Uterus (tissue), 2 donors: ENCODE results near the gene ANKMY2.

Source experiments
- CTCF ChIP-seq, 4 experiments: fragments of 200-600 bp in 2 of 4; fragments of 450-650 bp in 2 of 4; sonication (generic) in 2 of 4; IDR thresholded peaks; one replicate each; pipeline ENCODE4 v1.5.1; 2016 to 2019; ENCODE audit warnings: antibody characterized with exemption in 4 of 4, mild to moderate bottlenecking in 2 of 4, moderate library complexity in 1 of 4
- POLR2A ChIP-seq, 2 donors: fragments of 450-650 bp; IDR thresholded peaks; one replicate each; pipeline ENCODE4 v1.6.1; 2016; ENCODE audit warnings: antibody characterized with exemption in 2 of 2, mild to moderate bottlenecking in 1 of 2, moderate library complexity in 1 of 2

- TF ChIP-seq CTCF (IDR thresholded peaks at IDR 0.05) (no peak), POLR2A (IDR thresholded peaks at IDR 0.05) (no peak)
Measured at GRCh38 chr7:16648551-16648950, 3.0 kb upstream of the ANKMY2 start.
